HG03457 (cell line): ENCODE results near the gene DAAM2.

Source experiments
- ATAC-seq: cut with Tn5 transposase; IDR thresholded peaks from one replicate; pipeline ENCODE4 v1.9.1; 2021; ENCODE audit warnings: moderate number of reproducible peaks; ENCODE audit not compliant: unreplicated experiment

Gene DAAM2

DNA sequence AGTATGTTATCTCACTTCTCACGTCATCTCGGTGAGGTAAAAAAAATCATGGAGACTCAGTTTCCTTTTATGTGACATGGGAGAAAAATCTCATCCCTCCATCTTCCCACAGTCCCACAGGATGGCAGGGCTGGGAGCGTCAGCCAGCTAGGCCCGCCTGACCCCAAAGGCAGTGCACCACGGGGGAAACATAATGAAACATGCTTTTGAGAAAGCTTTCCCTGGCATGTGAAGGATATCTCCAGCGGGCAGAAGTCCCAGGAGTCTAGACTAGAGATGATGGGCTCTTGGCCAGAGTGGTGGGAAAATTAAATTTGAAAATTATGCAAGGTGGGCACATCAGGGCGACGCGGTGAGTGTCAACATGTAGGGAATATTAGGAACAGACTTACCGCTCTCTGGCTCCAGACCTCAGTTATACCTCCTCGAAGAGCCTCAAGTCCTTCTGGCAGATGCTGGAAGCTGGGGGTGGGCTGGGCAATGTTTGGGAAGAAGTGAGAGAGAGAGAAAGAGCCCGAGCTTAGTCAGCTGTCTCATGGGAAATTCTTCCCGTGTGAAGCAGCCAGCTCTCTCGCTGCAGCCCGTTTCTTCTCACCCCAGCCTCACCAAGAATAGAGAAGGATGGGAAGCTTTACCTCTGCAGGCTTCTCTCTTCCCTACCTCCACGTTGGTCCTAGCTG is 89.8 kb downstream of the DAAM2 start:
- ATAC-seq: no peak

DNA sequence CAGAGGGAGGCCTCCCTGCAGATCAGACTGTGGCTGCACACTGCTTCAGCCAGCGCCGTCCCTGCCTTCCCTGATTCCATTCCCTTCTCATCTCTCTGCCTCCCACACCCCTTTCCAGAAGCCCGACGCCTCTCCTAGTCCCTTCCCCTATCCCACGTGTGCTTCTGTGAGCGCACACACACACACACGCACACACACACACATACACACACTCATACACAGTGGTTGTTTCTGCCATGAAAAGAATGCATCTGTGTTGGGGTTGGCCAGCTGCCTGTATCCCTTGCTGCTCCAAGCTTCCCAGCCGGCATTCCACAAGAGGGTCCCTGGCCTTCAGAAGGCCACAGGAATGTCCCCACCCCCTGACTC is 90.3 kb downstream of the DAAM2 start:
- ATAC-seq: no peak

DNA sequence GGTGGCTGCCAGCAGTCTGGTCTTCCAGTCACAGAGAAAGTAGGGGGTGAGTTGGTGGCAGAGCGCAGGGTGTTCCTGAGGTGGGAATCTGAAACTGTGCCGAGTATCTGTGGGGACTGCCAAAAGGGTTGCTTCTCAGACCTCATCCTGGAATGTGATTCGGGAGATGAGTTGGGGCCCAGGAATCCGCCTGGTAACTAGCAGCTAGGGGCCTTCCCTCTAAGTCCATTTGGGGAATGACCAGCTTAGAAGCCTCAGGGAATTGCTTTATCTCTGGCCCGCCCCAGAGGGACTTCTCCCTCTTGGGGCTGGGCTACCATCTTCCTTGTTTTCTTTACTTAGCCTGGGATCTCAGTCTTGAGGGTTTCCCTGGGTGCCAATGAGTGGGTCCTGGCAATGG is 92.5 kb downstream of the DAAM2 start:
- ATAC-seq: no peak

DNA sequence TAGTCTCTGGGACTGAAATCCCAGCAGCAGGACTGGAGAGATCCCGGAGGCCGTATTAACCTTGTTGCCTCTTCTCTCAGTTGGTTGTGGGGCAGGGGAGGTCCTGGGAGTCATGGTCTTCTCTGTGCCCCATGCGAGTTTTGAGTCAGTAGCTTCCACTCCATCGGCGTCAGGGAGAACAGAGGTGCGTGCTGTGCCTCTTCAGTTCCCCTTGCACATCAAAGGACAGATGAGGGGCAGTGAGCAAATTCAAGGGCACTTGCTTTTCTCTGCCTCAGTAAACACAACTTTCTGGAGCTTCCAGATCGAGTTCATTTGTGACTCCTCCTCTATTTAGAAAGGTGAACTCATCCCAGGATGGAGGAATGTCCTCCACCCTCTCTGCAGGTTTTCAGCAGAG is 93.5 kb downstream of the DAAM2 start:
- ATAC-seq: no peak

DNA sequence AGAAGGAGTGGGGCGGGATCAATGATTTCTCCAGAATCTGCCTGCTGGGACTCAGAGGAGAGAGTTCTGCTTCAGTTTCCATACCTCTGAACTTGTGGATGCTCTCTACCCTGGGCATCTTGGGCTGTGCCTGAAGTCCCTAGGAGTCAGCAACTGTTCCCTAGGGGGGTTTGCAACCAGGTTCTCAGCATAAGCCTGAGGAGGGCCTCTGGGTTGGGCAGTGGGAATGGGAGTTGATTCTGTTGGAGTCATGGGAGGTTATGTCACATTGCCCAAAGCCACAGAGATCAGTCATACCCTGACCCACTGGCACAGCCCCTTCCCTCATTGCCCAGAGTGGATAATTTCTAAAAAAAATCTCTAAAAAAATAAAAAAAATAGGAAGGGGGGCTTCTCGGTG is 94.7 kb downstream of the DAAM2 start:
- no peak for ATAC-seq

DNA sequence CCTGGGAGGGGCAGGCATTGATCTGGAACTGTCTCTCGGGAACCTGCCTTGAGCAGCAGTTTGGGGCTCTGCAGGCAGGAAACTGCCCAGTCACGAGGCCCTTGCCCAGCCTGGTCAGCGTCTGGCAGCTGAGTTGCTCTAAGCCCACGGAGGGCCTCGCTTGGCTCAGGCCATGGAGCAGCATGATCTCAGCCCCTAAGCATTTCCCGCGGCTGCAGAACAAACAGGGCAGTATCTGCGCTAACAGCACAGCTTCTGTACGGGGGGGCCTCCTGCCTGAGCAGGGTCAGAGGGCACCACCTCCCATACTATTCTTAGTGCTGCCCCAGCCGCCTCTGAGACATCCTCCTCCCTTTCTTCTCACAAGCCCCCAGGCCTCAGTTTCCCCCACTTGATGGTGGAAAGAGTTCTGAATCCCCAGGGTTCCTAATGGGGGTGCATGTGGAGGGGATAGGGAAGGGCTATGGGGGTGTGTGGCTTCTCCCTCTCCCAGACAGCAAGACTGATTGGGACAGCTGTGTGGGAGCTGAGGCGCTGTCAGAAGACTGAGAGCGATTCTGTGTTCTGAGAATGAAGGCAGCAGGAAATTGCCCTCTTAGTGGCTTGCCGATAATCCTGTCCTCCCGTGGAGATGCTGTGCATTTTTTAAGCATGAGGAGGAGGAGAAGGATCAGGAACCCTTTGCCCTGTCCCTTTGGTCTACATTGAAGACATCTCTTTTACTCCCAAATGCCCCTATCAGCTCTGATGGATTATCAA is 95.7 kb downstream of the DAAM2 start:
- ATAC-seq: no peak

DNA sequence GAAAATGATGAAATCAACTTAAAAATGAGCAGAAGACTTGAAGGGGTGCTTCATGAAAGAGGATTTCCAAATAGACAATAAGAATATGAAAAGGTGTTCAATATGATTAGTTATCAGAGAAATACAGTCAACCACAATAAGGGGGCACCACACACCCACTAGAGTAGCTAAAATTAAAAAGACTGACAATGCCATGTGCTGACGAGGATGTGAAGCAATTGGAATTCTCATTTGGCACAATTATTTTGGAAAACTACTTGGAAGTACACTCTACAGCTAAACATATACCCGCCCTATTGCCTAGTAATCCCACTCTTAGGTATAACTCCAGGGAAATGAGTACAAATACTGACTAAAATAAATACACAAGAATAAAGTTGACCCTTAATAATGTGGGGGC is 97.1 kb downstream of the DAAM2 start:
- no peak for ATAC-seq

DNA sequence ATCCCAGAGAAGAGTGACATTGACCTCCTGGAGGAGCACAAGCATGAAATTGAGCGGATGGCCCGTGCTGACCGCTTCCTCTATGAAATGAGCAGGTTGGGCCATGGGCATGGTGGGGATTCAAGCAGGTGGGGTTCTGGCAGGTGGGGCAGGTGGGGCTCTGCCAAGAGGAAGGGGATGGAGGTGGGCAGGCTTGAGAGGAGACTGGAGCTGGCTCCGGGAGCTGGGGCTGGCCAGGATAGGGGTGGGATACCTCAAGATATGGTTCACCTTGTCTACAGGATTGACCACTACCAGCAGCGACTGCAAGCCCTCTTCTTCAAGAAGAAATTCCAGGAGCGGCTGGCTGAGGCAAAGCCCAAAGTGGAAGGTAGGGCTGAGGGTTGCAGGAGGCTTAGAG is 99.2 kb downstream of the DAAM2 start:
- no peak for ATAC-seq

DNA sequence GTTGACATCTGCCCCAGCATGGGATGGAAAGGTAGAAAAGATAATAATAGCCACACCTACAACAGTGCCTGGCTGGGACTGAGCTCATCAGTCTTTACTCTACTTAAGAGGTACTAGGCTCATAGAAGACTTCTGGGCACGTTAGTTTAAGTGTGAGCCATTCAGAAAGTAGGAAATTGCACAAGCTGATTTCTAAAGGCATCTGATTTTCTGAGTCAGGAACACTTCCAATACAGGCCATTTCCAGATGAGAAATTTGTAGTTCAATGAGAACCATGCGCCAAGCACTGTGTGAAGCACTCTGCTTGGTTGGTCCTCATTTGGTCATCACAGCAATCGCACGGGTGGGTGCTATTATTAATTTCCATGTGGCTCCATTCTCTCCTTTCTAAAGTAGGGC is 99.8 kb downstream of the DAAM2 start:
- no peak for ATAC-seq

DNA sequence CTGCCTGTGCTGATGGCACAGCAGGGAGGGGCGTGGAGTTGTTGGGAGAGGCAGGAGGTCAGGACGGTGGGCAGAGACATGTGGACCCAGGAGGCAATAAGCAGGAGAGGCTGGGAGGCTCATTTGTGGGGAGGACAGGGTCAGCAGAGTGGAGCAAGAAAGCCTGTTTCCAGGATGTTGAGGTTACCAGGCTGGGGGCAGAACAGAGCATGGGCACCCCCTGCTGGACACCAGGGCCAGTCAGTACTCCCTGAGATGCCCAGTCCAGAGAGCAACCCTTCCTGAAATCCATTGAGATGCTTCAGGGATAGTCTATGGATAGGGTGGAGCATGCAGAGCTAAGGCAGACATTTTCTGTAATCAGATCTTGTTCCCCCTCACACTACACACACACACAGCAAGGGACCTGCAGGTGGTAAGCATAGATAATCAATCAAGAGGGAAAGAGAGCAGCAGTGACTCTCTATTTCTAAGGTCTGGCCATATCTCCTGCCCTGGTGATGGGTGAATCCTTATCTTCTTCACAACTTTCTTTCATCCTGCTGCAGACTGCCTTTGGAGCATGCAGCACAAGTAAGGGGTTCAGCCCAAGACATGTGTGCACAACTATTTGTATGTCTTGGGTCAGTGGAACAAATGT is 100.4 kb downstream of the DAAM2 start:
- no peak for ATAC-seq

DNA sequence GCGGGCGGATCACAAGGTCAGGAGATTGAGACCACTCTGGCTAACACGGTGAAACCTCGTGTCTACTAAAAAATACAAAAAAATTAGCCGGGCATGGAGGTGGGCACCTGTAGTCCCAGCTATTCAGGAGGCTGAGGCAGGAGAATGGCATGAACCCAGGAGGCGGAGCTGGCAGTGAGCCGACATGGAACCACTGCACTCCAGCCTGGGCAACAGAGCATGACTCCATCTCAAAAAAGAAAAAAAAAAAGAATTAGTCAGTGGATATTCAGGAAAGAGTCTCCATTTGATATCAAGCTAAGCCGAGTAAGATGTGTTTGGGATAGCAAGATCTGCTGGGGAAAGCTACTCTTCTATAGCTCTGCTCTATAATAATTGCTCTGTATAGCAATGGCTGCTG is 101.1 kb downstream of the DAAM2 start:
- ATAC-seq: no peak

DNA sequence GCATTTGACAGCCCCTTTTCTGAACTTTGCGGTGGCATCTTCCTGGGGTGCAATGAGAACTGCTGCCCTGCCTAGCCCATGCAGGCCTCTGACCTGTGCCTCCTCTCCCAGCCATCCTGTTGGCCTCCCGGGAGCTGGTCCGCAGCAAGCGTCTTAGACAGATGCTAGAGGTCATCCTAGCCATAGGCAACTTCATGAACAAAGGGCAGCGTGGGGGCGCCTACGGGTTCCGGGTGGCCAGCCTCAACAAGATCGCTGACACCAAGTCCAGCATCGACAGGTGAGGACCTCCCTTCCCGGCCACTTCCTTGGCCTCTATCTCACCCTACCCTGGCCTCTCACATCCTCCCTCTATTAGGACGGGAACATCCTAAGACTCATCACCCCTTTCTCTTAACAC is 104.5 kb downstream of the DAAM2 start:
- ATAC-seq: no peak

DNA sequence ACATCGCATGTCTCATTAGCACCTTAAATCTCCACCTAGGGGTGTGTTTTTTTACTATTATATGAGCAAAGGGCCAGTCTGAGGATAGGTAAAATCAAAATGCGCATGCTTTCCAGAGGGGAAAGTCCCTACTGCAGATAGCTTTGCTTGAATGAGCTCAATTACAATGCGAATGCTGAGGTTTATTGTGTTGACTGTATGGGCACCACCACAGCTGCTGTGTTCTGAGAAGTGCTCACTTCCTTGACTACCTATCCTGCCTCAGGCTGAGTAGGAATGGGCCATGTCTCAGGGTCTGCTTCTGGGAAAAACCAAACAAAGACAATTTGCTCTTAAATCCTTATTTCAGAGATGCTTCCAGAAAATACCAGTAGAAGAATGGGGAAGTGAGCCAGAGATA is 105.5 kb downstream of the DAAM2 start:
- no peak for ATAC-seq

DNA sequence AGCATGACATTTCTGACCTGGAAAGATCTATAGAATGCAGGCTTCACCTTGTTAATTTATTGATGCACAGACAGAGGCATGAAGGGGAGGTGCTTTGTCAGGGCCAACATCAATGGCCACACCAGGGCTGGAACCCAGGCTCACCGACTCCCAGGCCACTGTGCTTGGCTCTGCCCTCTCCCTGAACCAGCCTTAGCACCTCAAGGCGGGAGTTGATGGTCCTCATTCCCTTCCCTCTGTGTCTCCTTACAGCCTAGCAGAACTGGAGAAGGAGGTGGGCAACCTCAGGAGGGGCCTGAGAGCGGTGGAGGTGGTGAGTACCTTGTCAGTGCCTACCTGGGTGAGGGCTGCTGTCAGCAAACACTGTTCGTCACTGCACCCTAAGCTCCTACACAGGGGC is 106.4 kb downstream of the DAAM2 start:
- ATAC-seq: no peak

DNA sequence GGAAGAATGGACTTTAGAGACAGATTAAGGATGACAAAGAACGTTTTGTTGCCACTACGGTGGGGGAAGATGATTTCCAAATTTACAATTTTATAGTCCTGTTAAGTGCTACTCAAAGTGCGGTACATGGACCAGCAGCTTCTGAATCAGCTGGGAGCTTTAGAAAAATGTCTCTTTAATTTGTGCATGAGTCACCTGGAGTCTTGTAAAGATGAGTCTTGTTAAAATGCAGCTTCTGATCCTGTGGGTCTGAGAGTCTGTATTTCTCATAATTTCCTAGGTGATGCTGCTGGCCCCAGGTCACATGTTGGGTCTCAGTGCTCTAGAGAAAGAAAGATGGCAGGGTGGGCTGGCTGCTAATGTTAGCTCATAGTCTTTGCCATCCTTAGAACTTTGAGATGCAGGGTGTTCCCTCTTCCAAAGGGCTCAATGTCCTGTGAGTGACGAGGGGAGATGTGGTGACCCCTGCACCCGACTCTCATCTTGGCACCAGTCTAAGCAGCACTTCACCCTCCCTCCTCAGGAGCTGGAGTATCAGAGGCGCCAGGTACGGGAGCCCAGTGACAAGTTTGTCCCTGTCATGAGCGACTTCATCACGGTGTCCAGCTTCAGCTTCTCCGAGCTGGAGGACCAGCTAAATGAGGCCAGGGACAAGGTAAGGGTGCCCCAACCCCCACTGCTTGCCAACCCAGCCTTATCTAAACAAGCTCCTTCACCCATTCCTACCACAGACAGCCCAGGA is 107.5 kb downstream of the DAAM2 start:
- no peak for ATAC-seq

DNA sequence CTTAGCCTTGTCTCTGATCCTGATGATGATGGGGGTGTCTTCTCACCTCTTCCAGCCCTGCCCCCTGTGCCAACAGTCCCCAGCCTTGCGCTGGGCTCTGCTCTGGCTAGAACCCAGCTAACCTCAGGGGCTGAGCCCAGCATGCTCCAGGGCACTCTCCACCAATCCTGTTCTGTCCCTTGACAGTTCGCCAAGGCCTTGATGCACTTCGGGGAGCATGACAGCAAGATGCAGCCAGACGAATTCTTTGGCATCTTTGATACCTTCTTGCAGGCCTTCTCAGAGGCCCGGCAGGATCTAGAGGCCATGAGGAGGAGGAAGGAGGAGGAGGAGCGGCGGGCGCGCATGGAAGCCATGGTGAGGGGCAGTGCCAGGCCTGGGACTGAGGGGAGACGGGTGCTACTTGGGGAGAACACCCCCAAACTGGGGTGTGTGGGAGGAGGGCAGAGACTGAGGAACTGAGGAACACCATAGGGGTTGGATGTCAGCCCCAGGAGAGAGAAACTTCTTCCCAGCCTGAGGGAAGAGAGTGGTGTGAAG is 109.0 kb downstream of the DAAM2 start:
- ATAC-seq: no peak

DNA sequence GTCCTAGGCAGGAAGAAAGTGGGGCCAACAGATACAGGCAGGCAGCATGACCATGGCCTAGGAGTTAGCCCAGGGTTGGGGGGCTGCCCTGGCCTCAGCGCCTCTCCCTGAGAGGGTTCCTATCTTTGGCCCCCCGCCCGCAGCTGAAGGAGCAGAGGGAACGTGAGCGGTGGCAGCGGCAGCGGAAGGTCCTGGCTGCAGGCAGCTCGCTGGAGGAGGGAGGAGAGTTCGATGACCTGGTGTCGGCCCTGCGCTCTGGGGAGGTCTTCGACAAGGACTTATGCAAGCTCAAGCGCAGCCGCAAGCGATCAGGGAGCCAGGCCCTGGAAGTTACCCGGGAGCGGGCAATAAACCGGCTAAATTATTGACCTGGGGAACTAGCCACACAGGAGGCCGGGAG is 109.5 kb downstream of the DAAM2 start:
- ATAC-seq: no peak

DNA sequence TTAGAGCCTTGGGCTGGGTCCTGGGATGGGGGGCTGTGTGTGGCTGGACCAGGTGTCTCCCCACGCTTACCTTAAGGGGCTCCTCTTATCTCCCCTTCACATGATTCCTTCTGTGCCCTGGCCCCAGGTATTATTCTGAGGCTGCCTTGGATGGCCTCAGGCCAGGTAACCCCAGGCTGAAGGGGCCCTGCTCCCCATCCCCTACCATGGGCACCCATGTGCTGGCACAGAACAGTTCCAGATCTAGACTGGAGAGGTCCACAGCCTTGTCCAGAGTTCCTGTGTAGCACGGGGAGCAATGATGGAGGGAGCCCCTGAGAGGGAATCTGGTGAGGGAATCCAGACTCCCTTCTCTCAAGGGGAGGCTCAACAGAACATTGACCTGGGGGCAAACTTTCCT is 110.0 kb downstream of the DAAM2 start:
- ATAC-seq: no peak

DNA sequence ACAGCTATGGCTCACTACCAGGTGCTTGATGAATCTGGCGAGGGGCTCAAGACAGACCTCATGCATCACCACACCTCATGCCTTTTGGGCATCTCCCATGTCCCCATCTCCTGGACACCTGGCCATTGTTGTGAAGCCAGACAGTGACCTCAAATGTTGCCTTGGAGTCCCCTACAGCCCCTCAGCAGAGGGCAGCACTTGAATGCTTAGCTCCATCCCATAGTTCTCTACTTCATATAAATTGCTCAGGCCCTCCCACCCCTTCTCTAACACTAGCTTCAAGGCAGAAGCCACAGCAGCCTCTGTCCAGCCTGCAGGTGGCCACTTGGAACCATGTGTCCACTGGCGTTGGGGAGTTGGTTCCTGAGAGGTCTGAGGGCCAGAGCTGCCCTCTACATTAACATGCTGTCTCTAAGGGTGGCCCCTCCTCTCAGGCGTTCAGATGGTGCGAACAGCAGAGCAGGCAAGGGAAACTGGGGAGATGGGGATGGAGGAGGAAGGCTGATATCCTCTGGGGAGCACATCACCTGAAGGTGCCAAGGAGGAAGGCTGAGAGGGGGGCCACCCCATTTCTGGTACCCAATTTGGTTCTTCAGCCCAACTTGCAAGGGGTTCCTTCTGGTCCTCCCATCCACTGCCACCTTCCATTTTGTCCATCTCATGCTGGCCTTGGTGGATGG is 110.8 kb downstream of the DAAM2 start:
- ATAC-seq: no peak

DNA sequence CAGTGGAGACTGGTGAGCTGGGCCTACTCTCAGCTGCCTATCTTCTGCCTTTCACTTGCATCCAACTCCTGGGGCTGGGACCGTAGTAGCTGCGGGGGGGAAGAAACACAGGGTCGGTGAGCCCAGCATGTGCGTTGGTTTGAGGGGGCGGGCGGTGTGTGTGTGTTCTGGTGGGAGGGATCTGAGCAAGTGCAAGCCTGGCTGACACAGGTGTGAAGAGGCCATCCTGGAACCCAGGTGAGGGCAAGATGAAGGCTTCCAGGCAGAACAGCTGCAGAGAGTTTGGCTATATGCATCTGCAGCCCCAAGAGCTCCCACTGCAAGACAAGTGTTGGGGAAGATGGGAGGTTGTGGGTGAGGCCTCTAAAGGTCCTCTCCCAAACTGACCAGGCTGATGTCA is 111.5 kb downstream of the DAAM2 start:
- no peak for ATAC-seq
